SHP77 (cell line): ENCODE results near the gene UNKL.

Experiments used
- DNase-seq, 2 experiments: peaks; one replicate each; lab custom pipeline; 2025; lab: John Stamatoyannopoulos, UW

Gene UNKL

GRCh38 chr16:1414532-1415260 lies at the start of gene UNKL:
Gene UNKL, minus strand, starts transcription at chr16:1414704. Its CDS starts 13 bp downstream, at chr16:1414691.
- DNase-seq, result no peak

DNA sequence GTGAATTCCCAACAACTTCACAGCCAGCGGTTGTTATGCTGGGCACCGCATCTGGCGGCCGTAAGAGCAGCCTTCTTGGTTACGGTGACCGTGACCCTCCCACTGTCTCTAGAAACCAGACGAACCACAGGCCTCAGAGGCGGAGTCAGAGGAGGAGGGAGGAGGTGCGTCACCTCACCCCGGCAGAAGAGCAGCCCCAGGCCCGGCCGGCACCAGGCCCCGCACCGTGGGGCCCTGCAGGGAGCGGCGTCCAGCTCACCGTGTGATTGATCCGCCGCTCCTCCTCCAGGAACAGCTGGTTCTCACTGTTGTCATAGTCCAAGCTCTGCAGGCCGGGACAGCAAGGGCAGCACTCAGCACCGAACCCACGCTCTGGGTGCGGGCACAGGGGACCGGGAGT lies 46.6 kb upstream of the UNKL start:
- DNase-seq, result no peak

DNA sequence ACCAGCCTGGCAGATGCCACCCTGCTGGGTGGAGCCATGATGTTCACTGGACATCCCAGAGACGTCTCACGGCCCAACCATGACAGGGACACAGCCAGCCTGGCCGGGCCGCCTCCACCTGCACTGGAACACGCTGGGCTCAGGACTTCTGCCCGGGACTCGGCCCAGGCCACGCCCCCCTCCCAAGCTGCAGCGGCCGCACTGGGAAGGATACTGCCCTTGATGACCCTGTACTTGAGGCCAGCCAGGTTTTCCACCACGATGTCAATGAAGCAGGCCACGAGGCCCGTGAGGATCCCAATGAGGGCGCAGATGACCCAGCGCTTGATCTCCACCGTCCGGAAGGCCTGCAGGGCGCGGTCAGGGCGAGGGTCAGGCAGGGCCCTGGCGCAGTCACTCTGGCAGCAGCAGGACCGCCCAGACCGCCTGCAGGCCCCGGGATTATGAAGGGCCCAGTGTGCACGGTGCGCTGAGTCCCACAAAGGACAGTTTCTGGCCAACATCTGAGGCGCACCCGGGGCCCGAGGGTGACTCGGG lies 46.2 kb upstream of the UNKL start:
- DNase-seq, result no peak

DNA sequence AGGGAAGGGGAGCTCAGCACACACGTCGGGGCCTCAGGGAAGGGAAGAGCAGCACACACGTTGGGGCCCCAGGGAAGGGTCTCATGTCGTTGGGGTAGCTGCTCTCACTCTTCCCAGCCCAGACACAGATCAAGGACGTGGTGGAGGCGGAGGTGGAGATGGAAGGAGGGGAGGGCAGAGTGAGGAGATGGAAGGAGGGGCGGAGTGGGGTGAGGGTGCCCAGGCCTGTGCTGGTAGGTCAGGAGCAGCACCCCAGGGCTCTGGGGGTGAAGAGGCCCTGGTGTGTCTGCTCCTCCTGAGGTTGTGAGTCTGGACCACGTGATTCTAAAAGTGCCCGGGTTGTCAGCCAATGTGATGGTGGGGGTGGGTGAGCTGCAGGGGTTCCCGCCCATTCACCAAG lies 45.5 kb upstream of the UNKL start:
- DNase-seq, result no peak

- DNase-seq, result no peak
These were observed 44.5 kb upstream of the UNKL start for GRCh38 chr16:1458977-1459341.

DNA sequence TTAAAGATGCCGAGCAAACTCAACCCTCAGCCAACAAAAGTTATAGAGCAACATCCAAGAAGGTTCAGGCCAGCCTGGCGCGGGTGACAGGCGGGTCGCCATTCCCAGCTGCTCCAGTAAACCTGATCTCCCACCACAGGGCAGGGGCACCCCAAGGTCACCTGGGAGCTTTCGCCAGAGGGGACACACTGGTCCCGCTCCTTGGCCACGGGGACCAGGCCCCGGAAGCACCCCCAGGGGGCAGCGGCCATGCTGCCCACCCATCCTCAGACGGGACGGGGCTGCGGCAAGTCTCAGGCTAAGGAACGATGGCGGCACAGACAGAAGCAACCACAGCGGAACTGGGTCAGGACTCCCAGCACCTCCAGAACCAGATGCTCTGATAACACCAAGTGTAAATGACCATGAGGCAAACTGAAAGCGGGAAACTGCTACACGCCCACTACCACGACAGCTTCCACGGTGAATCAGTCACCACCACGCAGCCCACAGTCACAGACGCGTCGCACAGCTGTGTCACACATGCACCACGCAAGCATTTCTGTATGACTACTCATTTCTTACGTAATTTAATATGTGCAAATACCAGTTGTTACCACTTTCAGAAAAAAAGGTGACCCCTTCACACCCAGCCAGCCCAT lies 44.0 kb upstream of the UNKL start:
- no peak for DNase-seq

- DNase-seq, result no peak
These were observed 43.2 kb upstream of the UNKL start for GRCh38 chr16:1457489-1458245.

GRCh38 chr16:1456951-1457350 lies 42.4 kb upstream of the UNKL start:
- no peak for DNase-seq

GRCh38 chr16:1455190-1456171 lies 41.0 kb upstream of the UNKL start:
- no peak for DNase-seq

DNA sequence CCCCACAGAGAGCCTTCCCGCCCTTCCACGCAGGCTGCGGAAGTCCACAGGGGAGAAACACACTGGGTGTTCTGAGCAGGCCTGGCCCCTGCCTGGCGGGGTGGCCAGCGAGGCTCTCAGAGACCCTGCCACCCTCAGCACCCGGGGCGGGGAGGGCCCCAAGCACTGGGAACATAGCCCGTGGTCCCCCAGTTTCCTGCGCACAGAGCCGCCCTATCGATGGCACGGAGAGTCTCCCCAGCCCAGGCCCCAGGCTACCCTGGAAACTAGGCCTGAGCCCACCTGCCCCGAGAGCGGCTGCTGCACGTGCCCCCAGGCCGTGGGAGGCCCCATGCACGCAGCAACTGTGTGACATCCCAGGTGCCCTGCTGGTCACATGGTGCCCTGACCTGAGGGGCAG lies 40.1 kb upstream of the UNKL start:
- no peak for DNase-seq

DNA sequence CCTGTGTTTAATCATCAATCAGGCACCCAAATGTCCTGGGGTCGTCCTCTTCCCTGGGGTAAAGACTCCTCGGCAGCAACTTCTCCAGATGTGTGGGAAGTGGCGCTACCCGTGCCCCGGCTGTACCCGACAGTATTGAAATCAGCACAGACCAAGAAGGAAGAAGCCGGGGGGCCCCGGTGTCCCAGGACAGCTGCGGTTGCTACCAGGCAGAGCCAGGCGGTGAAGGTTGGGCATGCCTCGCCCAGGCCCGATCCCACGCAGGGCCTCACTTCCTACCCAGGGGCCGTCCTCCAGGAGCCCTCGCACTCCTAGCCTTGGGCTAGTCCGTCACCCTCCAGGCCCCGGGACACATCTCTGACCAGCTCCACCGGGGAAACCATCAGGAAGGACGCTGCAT lies 38.8 kb upstream of the UNKL start:
- no peak for DNase-seq

DNA sequence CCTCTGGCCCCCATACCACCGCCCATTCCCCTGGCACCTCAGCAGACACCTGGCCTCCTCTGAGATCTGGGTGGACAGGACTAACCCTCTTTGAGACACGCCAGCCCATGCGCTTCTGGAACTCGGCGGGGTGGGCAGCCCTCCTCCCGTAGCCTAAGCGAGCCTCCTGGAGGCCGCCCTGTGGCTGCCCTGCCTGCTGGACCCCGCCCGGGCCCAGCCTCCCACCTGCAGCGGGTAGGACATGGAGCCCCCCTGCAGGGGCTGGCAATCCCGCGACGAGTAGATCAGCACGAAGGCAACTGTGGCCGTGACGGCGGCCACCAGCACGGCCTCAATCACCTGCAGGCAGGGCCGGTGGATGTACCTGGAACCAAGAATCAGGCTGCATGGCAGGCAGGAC lies 38.0 kb upstream of the UNKL start:
- no peak for DNase-seq

- no peak for DNase-seq
These were observed 37.3 kb upstream of the UNKL start for GRCh38 chr16:1451702-1452392.

- DNase-seq, result no peak
These were observed 36.3 kb upstream of the UNKL start for GRCh38 chr16:1450841-1451240.

DNA sequence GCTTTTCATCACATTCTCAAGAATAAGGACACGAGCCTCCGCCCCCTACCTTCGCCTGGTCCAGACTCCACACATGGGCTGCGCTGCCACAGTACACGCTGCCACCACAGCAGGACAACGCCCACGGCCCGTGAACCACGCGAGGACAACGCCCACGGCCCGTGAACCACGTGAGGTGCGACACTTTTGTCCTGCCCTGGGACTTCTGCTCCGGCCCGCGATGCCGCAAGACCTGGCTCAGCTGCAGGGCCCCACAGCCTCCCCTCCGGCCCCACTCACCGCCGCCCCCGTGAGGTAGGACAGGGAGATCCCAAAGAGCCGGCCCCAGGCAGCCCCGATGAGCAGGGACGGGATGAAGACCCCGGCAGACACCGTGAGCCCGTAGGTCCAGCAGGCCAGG lies 35.7 kb upstream of the UNKL start:
- no peak for DNase-seq

DNA sequence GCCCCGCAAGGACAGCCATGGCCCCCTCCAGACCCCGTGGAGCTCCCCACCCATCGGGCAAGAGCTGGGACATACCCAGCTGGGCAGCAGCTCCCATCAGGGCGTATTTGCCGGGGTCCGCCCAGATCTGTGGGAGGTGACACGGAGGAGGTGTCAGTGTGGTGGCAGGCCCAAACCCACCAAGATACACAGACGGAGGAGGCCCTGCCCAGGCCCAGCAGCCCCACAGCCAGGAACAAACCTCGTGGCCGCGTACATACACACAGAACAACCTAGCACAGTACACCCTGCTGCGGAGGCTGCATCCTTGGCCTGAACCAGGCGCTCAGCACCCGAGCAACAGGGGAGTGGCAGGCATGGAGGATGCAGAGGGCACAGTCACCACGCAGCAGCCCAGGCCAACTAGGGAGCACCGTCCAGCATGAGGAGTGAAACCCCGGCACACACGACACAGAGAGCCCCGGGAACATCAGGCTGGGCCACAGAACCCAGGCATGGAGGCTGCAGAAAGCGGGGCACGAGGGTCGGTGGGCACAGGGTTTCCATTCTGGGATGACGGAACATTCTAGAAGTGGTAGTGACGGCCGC lies 34.8 kb upstream of the UNKL start:
- DNase-seq, result no peak

- DNase-seq, result no peak
These were observed 34.1 kb upstream of the UNKL start for GRCh38 chr16:1448536-1449116.

DNA sequence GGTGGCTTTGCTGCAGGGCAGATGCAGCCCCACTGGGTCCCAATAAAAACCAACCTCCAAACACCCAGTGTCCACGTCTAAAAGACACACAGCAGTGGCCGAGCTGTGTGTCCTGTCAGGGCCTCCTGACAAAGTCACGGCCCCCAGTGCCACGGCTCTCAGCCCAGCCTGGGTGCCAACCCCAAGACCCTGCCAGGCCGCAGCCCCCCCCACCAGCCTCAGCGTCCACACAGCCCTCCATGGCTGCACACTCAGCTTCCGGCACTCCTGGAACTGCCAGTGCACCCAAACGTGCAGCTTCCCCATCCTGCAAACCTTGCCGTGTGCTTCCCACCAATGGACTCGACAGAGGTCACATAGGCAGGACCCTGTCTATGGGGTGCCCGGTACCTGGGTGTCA lies 33.5 kb upstream of the UNKL start:
- no peak for DNase-seq

GRCh38 chr16:1446296-1447080 lies 32.0 kb upstream of the UNKL start:
- DNase-seq, result no peak
